SU-DHL-6 (cell line): Measurements from ENCODE around the gene ADCY3.

ENCODE experiments used
- H2AFZ ChIP-seq: fragments of 200-600 bp; sonication (generic); 2 replicates; pipeline ENCODE4 v1.6.1; 2014; ENCODE audit warnings: low read depth, mild to moderate bottlenecking, moderate library complexity, mixed read lengths, antibody characterized with exemption, low read length; ENCODE audit not compliant: severe bottlenecking
- H3F3A ChIP-seq: fragments of 200-600 bp; shearing (Covaris generic); 2 replicates; pipeline ENCODE4 v1.6.0; 2016; ENCODE audit warnings: antibody characterized with exemption, mild to moderate bottlenecking; ENCODE audit not compliant: insufficient read depth
- H3K27ac ChIP-seq: fragments of 200-600 bp; sonication (generic); 2 replicates; pipeline ENCODE4 v1.5.1; 2016; ENCODE audit warnings: low read depth, mild to moderate bottlenecking, low read length, moderate library complexity, mixed read lengths
- H3K27me3 ChIP-seq: fragments of 200-600 bp; sonication (generic), shearing (Covaris generic); 2 replicates; pipeline ENCODE4 v1.6.0; 2014; ENCODE audit warnings: mild to moderate bottlenecking, low read length
- H3K36me3 ChIP-seq: fragments of 200-600 bp; sonication (generic); 2 replicates; pipeline ENCODE4 v1.6.1; 2014; ENCODE audit warnings: mild to moderate bottlenecking, low read length, mixed read lengths
- H3K4me2 ChIP-seq: fragments of 300-600, 200-600 bp; shearing (Covaris generic), sonication (generic); 2 replicates; pipeline ENCODE4 v1.6.0; 2014; ENCODE audit warnings: low read length, low read depth, mild to moderate bottlenecking; ENCODE audit not compliant: poor library complexity, severe bottlenecking
- H3K4me3 ChIP-seq: fragments of 200-600 bp; sonication (generic); 2 replicates; pipeline ENCODE4 v1.5.1; 2014; ENCODE audit warnings: antibody characterized with exemption, low read length, mild to moderate bottlenecking, mixed read lengths; ENCODE audit not compliant: insufficient read depth, poor library complexity, severe bottlenecking
- H3K79me2 ChIP-seq: fragments of 200-600 bp; sonication (generic); 2 replicates; pipeline ENCODE4 v1.6.1; 2014; ENCODE audit warnings: mild to moderate bottlenecking, low read length, moderate library complexity; ENCODE audit not compliant: insufficient read depth
- H3K9ac ChIP-seq: fragments of 200-600 bp; sonication (generic); 2 replicates; pipeline ENCODE4 v1.7.0; 2014; ENCODE audit warnings: mild to moderate bottlenecking, low read length
- H3K9me2 ChIP-seq: fragments of 200-600 bp; sonication (generic); replicated peaks from 2 replicates; pipeline ENCODE4 v1.6.1; 2014; ENCODE audit warnings: low read length; ENCODE audit not compliant: insufficient read depth
- H3K9me3 ChIP-seq: fragments of 200-600 bp; sonication (generic); 2 replicates; pipeline ENCODE4 v1.6.1; 2014; ENCODE audit warnings: low read length, mixed read lengths; ENCODE audit not compliant: insufficient read depth
- H4K20me1 ChIP-seq: fragments of 200-600 bp; sonication (generic); 2 replicates; pipeline ENCODE4 v1.6.1; 2014; ENCODE audit warnings: low read depth, mild to moderate bottlenecking, antibody characterized with exemption, low read length, moderate library complexity, mixed read lengths
- CTCF ChIP-seq: fragments of 200-600 bp; sonication (generic); IDR thresholded peaks from one replicate; pipeline ENCODE4 v1.5.1; 2017; ENCODE audit warnings: antibody characterized with exemption, mild to moderate bottlenecking, low read length, moderate library complexity; ENCODE audit not compliant: insufficient read depth, poor library complexity, severe bottlenecking
- EZH2phosphoT487 ChIP-seq: fragments of 200-600 bp; sonication (generic), shearing (Covaris generic); conservative IDR thresholded peaks from 2 replicates; pipeline ENCODE4 v1.6.1; 2018; ENCODE audit warnings: mild to moderate bottlenecking, antibody characterized with exemption, low read length, moderate library complexity, mixed read lengths

The ADCY3 gene

GRCh38 chr2:24819442-24820174, 100.4 kb downstream of the ADCY3 start:
- Histone ChIP-seq H3K36me3 (peaks cover 19% of the 10 kb centered on the region; the same call in 1 of the 2 replicates), H3K9me2 (no peaks in the 10 kb centered on the region), H4K20me1 (no peaks in the 10 kb centered on the region; the same call in 1 of the 2 replicates), H3K27ac (no peak overlapping the region), H3F3A (peaks cover 17% of the 10 kb centered on the region), H3K9ac (no peak overlapping the region), H3K9me3 (no peaks in the 10 kb centered on the region), H3K79me2 (0 out of 2 replicates have a peak, but pooled peaks cover 2% of the 10 kb centered on the region), H3K4me2 (no peak overlapping the region), H3K27me3 (no peaks in the 10 kb centered on the region), H3K4me3 (no peak overlapping the region), H2AFZ (no peak overlapping the region)
- TF ChIP-seq CTCF: no peak
- no peak for TF ChIP-seq EZH2phosphoT487

GRCh38 chr2:24818721-24819167, 101.3 kb downstream of the ADCY3 start:
- Histone ChIP-seq H3K9ac (no peak overlapping the region), H3K9me2 (no peaks in the 10 kb centered on the region), H4K20me1 (no peaks in the 10 kb centered on the region; the same call in 1 of the 2 replicates), H3K27ac (no peak overlapping the region), H3K36me3 (peaks cover 21% of the 10 kb centered on the region; the same call in 1 of the 2 replicates), H3K27me3 (no peaks in the 10 kb centered on the region), H3F3A (peaks cover 17% of the 10 kb centered on the region), H3K79me2 (peaks cover 10% of the 10 kb centered on the region), H3K4me3 (no peak overlapping the region), H3K9me3 (no peaks in the 10 kb centered on the region), H2AFZ (no peak overlapping the region), H3K4me2 (no peak overlapping the region)
- no peak for TF ChIP-seq EZH2phosphoT487
- no peak for TF ChIP-seq CTCF

- no peaks in the 10 kb centered on the region for H3K9me2 ChIP-seq
- H3K36me3 ChIP-seq: peaks cover 21% of the 10 kb centered on the region; the same call in 1 of the 2 replicates
- no peak overlapping the region for H2AFZ ChIP-seq
- no peak overlapping the region for H3K4me3 ChIP-seq
- H4K20me1 ChIP-seq: no peaks in the 10 kb centered on the region; the same call in 1 of the 2 replicates
- no peak overlapping the region for H3K4me2 ChIP-seq
- no peak overlapping the region for H3K27ac ChIP-seq
- H3K27me3 ChIP-seq: no peaks in the 10 kb centered on the region
- TF ChIP-seq EZH2phosphoT487 (no peak), CTCF (no peak)
- H3K9ac ChIP-seq: no peak overlapping the region
- H3F3A ChIP-seq: peaks cover 17% of the 10 kb centered on the region
- H3K9me3 ChIP-seq: no peaks in the 10 kb centered on the region
- H3K79me2 ChIP-seq: peaks cover 28% of the 10 kb centered on the region
These were observed 103.2 kb downstream of the ADCY3 start for GRCh38 chr2:24816884-24817283.
